Progenitor cell of endocrine pancreas (in vitro differentiated cells): ENCODE data around the gene PHF21A. TPM values are rescaled to one million over a fixed set of nuclear protein-coding genes. Genes with fewer than 3 reads are reported as not detected.

Experiments used
- DNase-seq: peaks from one replicate; pipeline ENCODE4 v3.0.0; 2021; ENCODE audit warnings: low spot score; ENCODE audit not compliant: unreplicated experiment
- H3K27ac Mint-ChIP-seq: 2 replicates; pipeline ENCODE4 v1.8.0; 2021; ENCODE audit warnings: mild to moderate bottlenecking, moderate library complexity, mixed read lengths
- H3K27me3 Mint-ChIP-seq: 2 replicates; pipeline ENCODE4 v1.8.0; 2021; ENCODE audit warnings: mixed read lengths
- H3K36me3 Mint-ChIP-seq: 2 replicates; pipeline ENCODE4 v1.8.0; 2022; ENCODE audit warnings: mixed read lengths; ENCODE audit not compliant: insufficient read depth
- H3K4me1 Mint-ChIP-seq: 2 replicates; pipeline ENCODE4 v1.8.0; 2021; ENCODE audit warnings: low read depth, mixed read lengths
- H3K4me3 Mint-ChIP-seq: 2 replicates; pipeline ENCODE4 v1.8.0; 2021; ENCODE audit warnings: low read depth, mild to moderate bottlenecking, moderate library complexity, mixed read lengths
- H3K9me3 Mint-ChIP-seq: 2 replicates; pipeline ENCODE4 v1.8.0; 2021; ENCODE audit warnings: low read depth, mixed read lengths
- total RNA-seq: library from RNA; stranded (reverse); gene quantifications from 2 replicates; pipeline ENCODE4 v1.2.1, GENCODE V29; 2021
- TF ChIP-seq, protein P1 (sequence below): fragments of 200-600 bp; sonication (generic); IDR thresholded peaks from one replicate; pipeline ENCODE4 v1.5.0; 2021; ENCODE audit warnings: antibody characterized with exemption, mild to moderate bottlenecking; ENCODE audit not compliant: unreplicated experiment

Gene PHF21A
- total RNA-seq, 1 donor from 2014 or later = 70.1 TPM

DNA sequence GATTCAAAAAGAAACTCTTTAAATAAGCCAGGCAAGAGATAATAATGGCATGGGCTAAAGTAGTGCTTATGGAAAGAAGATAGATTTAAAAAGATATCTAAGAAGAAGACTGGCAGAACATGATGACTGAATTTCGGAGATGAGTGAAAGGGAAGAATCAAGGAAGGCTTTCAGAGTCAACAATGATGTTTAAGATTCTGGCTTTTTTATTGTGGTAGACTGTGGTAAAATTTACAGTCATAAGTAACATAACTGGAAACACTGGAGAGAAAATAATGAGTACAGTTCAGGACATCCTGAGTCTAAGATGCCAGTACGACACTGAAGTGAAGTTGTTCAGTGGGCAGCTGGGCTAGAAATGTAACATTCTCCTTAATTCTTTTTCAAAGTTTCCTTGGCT is 85.2 kb downstream of the PHF21A start:
- H3K4me1 Mint-ChIP-seq = peaks cover 6% of the 10 kb centered on the region
- no peak overlapping the region for H3K27ac Mint-ChIP-seq
- DNase-seq = no peak
- no peak overlapping the region for H3K4me3 Mint-ChIP-seq
- H3K27me3 Mint-ChIP-seq = no peaks in the 10 kb centered on the region
- TF ChIP-seq, protein P1, sequence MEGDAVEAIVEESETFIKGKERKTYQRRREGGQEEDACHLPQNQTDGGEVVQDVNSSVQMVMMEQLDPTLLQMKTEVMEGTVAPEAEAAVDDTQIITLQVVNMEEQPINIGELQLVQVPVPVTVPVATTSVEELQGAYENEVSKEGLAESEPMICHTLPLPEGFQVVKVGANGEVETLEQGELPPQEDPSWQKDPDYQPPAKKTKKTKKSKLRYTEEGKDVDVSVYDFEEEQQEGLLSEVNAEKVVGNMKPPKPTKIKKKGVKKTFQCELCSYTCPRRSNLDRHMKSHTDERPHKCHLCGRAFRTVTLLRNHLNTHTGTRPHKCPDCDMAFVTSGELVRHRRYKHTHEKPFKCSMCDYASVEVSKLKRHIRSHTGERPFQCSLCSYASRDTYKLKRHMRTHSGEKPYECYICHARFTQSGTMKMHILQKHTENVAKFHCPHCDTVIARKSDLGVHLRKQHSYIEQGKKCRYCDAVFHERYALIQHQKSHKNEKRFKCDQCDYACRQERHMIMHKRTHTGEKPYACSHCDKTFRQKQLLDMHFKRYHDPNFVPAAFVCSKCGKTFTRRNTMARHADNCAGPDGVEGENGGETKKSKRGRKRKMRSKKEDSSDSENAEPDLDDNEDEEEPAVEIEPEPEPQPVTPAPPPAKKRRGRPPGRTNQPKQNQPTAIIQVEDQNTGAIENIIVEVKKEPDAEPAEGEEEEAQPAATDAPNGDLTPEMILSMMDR = no peak
- H3K36me3 Mint-ChIP-seq = peaks cover 2% of the 10 kb centered on the region
- H3K9me3 Mint-ChIP-seq = no peaks in the 10 kb centered on the region

DNA sequence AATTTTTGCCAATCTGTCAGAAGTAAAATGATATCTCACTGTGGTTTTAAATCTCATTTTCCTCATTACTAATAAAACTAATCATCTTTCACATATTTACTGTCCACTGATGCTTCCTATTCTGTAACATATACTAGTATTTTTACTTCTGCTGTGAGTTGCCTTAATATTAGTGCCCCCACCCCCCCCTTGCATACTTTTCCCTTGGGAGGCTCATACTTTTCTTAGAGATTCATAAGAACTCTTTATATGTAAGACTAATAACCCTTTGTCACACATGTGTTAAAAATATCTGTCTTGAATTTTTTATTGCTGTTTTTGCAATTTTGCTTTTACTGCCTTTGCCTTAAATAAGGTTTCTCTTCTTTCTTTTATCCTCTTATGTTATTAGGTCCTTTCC is 87.2 kb downstream of the PHF21A start:
- H3K27ac Mint-ChIP-seq = peak overlapping the region; percentile 51
- H3K4me1 Mint-ChIP-seq = peaks cover 3% of the 10 kb centered on the region
- TF ChIP-seq, protein P1 = no peak

DNA sequence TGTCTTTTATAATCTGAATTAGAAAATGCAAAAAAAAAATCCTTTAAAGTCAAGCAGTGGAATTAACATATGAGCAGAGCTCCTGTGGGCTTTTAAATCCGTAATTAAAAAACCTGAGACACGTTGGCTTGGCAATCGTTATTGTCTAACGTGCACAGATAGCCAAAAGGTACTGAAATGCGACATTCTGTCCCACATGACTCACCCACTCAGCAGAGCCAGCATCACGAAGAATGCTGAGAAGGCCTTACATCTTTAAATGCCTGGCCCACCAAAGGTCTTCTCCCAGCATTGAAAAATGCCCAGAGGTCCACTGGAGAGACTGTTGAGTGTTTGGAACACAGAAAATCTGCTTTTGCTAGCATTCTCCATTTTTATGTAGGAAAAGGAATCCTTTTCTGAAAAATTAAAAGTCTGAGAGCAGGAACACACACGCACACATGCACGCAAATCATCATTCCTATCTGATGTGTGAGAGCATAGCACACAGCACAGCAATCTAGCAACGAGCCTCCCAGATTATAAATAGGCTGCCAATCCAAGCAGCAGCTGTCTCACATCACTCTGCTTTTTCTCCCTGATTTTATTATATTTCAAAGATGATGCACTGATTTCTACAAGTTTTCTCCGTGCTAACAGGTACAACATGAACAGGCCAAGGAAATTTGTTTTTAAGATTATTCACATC is 94.5 kb downstream of the PHF21A start:
- TF ChIP-seq, protein P1 = no peak
- Mint-ChIP-seq H3K27ac (no peak overlapping the region), H3K4me3 (no peak overlapping the region), H3K36me3 (no peaks in the 10 kb centered on the region), H3K9me3 (no peaks in the 10 kb centered on the region), H3K27me3 (no peaks in the 10 kb centered on the region), H3K4me1 (peaks cover 3% of the 10 kb centered on the region)
- DNase-seq = no peak

More for the DNA sequence above, 87.2 kb downstream of the PHF21A start:
- H3K9me3 Mint-ChIP-seq = no peaks in the 10 kb centered on the region
- DNase-seq = no peak
- H3K4me3 Mint-ChIP-seq = no peak overlapping the region
- H3K36me3 Mint-ChIP-seq = peaks cover 2% of the 10 kb centered on the region
- H3K27me3 Mint-ChIP-seq = no peaks in the 10 kb centered on the region

DNA sequence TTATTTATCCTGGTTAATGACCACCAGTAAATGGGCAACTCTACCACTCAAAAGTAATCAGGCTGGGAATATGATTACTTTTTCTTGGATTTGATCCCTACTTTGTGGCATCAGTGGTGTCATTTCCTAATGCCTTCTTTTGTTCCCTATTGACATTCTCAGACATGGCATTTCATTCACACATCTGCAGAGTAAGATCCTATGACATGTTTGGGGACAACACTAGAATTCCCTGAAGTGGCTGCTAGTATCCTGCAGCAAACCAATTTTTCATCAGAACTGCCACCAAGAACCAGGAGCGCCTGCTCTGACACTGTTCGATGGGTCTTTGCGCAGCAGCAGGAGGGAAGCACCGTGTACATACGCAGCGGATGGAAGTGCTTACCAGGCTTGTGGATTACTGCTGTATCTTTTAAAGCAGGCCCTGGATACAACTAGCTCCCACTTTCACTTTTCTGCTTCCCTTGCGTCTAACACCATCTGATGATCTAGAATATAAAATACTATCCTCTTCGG is 101.1 kb downstream of the PHF21A start:
- no peak for DNase-seq
- peaks cover under 1% of the 10 kb centered on the region for H3K9me3 Mint-ChIP-seq
- TF ChIP-seq, protein P1 = no peak
- no peaks in the 10 kb centered on the region for H3K27me3 Mint-ChIP-seq
- peaks cover 3% of the 10 kb centered on the region for H3K4me1 Mint-ChIP-seq
- no peak overlapping the region for H3K27ac Mint-ChIP-seq
- H3K4me3 Mint-ChIP-seq = no peak overlapping the region
- H3K36me3 Mint-ChIP-seq = peaks cover 6% of the 10 kb centered on the region

DNA sequence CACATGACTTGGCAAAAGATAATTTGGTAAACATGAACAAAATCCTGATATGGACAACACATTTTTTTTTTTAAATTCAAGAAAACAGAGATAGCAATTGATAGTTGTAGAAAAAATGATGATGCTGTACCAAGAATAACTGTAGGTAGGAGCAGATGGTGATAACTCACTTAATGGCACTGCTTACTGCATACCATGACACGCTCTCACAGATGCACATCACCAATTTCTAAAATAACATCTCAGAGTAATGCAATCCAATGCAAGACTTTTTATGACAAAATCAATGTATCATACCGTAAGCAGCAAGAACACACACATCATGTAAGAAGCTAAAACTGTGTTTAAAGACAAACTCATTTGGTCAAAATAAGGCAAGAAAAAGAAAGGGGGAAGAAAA is 102.6 kb downstream of the PHF21A start:
- H3K36me3 Mint-ChIP-seq = peaks cover 12% of the 10 kb centered on the region
- H3K4me1 Mint-ChIP-seq = peaks cover 3% of the 10 kb centered on the region
- peaks cover 3% of the 10 kb centered on the region for H3K9me3 Mint-ChIP-seq
- TF ChIP-seq, protein P1 = no peak
- DNase-seq = no peak
- H3K27me3 Mint-ChIP-seq = no peaks in the 10 kb centered on the region
- H3K4me3 Mint-ChIP-seq = no peak overlapping the region
- H3K27ac Mint-ChIP-seq = no peak overlapping the region
